Activated naive CD8-positive, alpha-beta T cell treated with anti-CD3 and anti-CD28 coated beads for 36 hours (primary cell): ENCODE data around the gene FRG2B. TPM values are rescaled to one million over a fixed set of nuclear protein-coding genes. Genes with fewer than 3 reads are reported as not detected.
"Not testable (repeated sequence)": the region's sequence is repeated elsewhere in the genome, so short reads cannot be mapped to it uniquely, and the experiment has no call there.

Source experiments
- DNase-seq: peaks from one replicate; pipeline ENCODE4 v3.0.0; 2021
- H3K27ac Mint-ChIP-seq: one replicate; pipeline ENCODE4 v1.8.0; 2022; ENCODE audit warnings: mild to moderate bottlenecking, moderate library complexity, mixed read lengths
- H3K27me3 Mint-ChIP-seq: one replicate; pipeline ENCODE4 v1.8.0; 2022; ENCODE audit warnings: mild to moderate bottlenecking, mixed read lengths
- H3K36me3 Mint-ChIP-seq: one replicate; pipeline ENCODE4 v1.8.0; 2021; ENCODE audit warnings: mild to moderate bottlenecking, mixed read lengths
- H3K4me1 Mint-ChIP-seq: one replicate; pipeline ENCODE4 v1.8.0; 2021; ENCODE audit warnings: mixed read lengths
- H3K4me3 Mint-ChIP-seq: one replicate; pipeline ENCODE4 v1.8.0; 2022; ENCODE audit warnings: mild to moderate bottlenecking, moderate library complexity, mixed read lengths
- H3K9me3 Mint-ChIP-seq: one replicate; pipeline ENCODE4 v1.8.0; 2022; ENCODE audit warnings: mixed read lengths
- total RNA-seq, 2 experiments: library from RNA; stranded (reverse); gene quantifications; one replicate each; pipeline ENCODE4 v1.2.3, GENCODE V29; 2021

Gene FRG2B
- total RNA-seq, 2 experiments from 2014 or later: not detected

DNA sequence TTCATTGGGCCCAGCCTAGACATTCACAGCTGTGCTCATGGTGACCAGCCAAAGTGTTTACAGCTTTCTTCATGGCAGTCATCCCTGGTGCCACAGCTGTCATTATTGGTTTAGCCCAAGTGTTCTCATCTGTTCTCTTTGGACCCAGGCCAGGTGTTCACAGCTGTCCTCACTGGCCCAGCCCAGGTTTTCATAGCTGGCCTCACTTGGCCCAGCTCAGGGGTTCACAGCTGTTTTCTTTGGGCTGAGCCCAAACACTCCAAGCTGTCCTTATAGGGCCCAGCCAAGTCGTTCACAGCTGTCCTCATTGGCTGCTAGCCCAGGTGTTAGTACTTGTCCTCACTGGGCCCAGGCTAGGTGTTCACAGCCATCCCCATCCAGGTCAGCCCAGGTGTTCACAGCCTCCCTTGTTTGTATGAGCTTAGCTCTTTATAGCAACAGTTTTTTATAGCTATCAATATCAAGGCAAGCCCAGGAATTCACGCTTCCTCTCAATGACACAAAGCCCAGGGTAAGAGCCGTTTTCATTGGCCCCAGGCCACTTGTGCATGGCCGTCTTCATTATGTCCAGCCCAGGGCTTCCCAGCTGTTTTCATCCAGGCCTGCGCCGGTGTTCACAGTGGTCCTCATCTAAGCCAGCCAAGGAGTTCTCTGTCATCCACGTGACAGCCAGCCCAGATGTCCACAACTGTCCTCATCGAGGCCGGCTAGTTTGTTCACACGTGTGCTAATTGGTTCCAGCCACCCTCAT, 11.6 kb downstream of the FRG2B start:
- peaks cover 2% of the 10 kb centered on the region for H3K9me3 Mint-ChIP-seq
- no peak overlapping the region for H3K4me3 Mint-ChIP-seq
- no peak for DNase-seq

DNA sequence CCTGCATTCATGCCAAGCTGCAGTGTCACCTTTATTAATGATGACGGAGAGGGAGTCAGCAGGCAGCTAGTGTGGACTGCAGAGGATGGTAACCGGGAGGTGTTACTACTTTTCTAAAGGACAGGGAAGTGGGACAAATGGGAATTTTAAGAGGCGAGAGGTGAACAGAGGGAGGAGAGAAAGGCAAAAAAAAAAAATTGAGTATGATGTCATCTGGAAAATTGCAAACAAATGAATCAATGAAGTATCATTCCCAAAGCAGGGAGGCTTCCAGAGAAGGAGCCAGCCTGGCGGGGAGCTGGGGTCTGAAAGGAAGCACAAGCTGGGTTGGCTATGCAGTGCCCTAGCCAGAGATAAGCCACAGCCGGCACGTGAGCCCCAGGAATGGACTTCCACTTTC, 12.9 kb downstream of the FRG2B start:
- no peaks in the 10 kb centered on the region for H3K36me3 Mint-ChIP-seq

More for the DNA sequence above, 11.6 kb downstream of the FRG2B start:
- Mint-ChIP-seq H3K4me1 (no peaks in the 10 kb centered on the region), H3K36me3 (no peaks in the 10 kb centered on the region), H3K27me3 (peaks cover 18% of the 10 kb centered on the region), H3K27ac (no peak overlapping the region)

GRCh38 chr10:133611079-133611478, 15.5 kb downstream of the FRG2B start:
- no peak for DNase-seq
- no peak overlapping the region for H3K4me3 Mint-ChIP-seq
- no peaks in the 10 kb centered on the region for H3K4me1 Mint-ChIP-seq
- no peak overlapping the region for H3K27ac Mint-ChIP-seq
- peaks cover 2% of the 10 kb centered on the region for H3K36me3 Mint-ChIP-seq
- peaks cover 34% of the 10 kb centered on the region for H3K27me3 Mint-ChIP-seq
- peaks cover 2% of the 10 kb centered on the region for H3K9me3 Mint-ChIP-seq

More for the DNA sequence above, 12.9 kb downstream of the FRG2B start:
- DNase-seq: no peak
- Mint-ChIP-seq H3K27me3 (peaks cover 15% of the 10 kb centered on the region), H3K4me1 (no peaks in the 10 kb centered on the region), H3K27ac (no peak overlapping the region), H3K9me3 (peaks cover 2% of the 10 kb centered on the region), H3K4me3 (no peak overlapping the region)

- H3K4me1 Mint-ChIP-seq: no peaks in the 10 kb centered on the region
- peaks cover 2% of the 10 kb centered on the region for H3K36me3 Mint-ChIP-seq
- H3K4me3 Mint-ChIP-seq: no peak overlapping the region
- DNase-seq: no peak
- peaks cover 2% of the 10 kb centered on the region for H3K9me3 Mint-ChIP-seq
- peaks cover 51% of the 10 kb centered on the region for H3K27me3 Mint-ChIP-seq
- H3K27ac Mint-ChIP-seq: no peak overlapping the region
These were observed 17.7 kb downstream of the FRG2B start for GRCh38 chr10:133608855-133609254.

GRCh38 chr10:133603434-133603833, 23.2 kb downstream of the FRG2B start:
- not testable (repeated sequence) for H3K4me3 Mint-ChIP-seq, H3K27ac Mint-ChIP-seq, H3K9me3 Mint-ChIP-seq, H3K4me1 Mint-ChIP-seq, H3K36me3 Mint-ChIP-seq, DNase-seq
- H3K27me3 Mint-ChIP-seq: peaks cover 75% of the 10 kb centered on the region

GRCh38 chr10:133600657-133601056, 25.9 kb downstream of the FRG2B start:
- Mint-ChIP-seq H3K27ac (no peak overlapping the region), H3K27me3 (peaks cover 73% of the 10 kb centered on the region), H3K4me3 (no peak overlapping the region), H3K36me3 (no peaks in the 10 kb centered on the region), H3K9me3 (no peaks in the 10 kb centered on the region), H3K4me1 (no peaks in the 10 kb centered on the region)
- DNase-seq: no peak

GRCh38 chr10:133599869-133600268, 26.7 kb downstream of the FRG2B start:
- not testable (repeated sequence) for H3K27ac Mint-ChIP-seq, DNase-seq, H3K4me1 Mint-ChIP-seq, H3K36me3 Mint-ChIP-seq, H3K9me3 Mint-ChIP-seq, H3K4me3 Mint-ChIP-seq
- peaks cover 75% of the 10 kb centered on the region for H3K27me3 Mint-ChIP-seq

- Mint-ChIP-seq H3K9me3 (no peaks in the 10 kb centered on the region), H3K36me3 (no peaks in the 10 kb centered on the region), H3K27ac (no peak overlapping the region), H3K4me1 (no peaks in the 10 kb centered on the region), H3K4me3 (no peak overlapping the region), H3K27me3 (peaks cover 37% of the 10 kb centered on the region)
- DNase-seq: no peak
These were observed 33.9 kb downstream of the FRG2B start for GRCh38 chr10:133592716-133593115.

DNA sequence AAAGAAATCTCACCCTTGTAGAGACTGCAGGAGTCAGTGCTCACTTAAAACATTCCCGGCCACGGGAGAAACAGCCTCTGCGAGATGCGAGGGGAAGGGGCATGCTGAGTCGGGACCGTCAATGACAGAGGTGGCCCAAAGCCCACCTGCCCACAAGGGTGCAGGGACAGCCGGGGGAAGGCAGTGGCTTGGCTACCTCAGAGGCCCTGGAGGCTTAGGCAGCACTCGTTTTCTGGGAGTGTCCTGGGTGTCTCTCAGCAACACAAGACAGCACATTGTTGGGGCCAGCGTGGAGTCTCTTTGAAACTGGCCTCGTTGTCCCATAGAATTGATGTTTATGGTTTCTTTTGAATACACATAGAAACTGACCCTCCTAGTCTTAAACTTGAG, 35.6 kb downstream of the FRG2B start:
- no peak overlapping the region for H3K27ac Mint-ChIP-seq
- H3K4me1 Mint-ChIP-seq: no peaks in the 10 kb centered on the region
- no peaks in the 10 kb centered on the region for H3K9me3 Mint-ChIP-seq
- no peaks in the 10 kb centered on the region for H3K36me3 Mint-ChIP-seq
- no peak for DNase-seq
- H3K27me3 Mint-ChIP-seq: peaks cover 32% of the 10 kb centered on the region
- no peak overlapping the region for H3K4me3 Mint-ChIP-seq

- Mint-ChIP-seq H3K4me1 (no peaks in the 10 kb centered on the region), H3K27me3 (peaks cover 29% of the 10 kb centered on the region)
These were observed 36.2 kb downstream of the FRG2B start for GRCh38 chr10:133590226-133590969.

DNA sequence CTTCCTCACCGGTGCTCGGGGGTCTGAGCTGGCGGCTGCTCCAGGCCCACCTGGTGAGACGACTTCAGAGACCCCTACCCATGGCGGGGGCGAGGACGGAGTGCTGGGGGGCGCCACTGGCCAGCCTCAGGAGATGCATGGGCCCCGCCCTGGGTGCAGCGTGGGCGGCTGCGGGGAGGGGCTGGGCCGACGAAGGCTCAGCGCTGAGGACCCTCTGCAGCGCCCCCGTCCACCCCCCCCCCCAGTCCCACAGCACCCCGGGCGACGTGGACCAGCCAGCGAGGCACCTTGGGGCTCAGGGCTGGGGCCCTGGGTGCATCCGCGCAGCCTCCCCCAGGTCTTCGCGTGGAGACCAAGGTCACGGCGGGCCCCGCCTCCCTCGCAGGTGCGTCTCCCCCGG, 49.6 kb downstream of the FRG2B start:
- DNase-seq, H3K9me3 Mint-ChIP-seq, H3K4me1 Mint-ChIP-seq: not testable (repeated sequence)

More at GRCh38 chr10:133590226-133590969, 36.2 kb downstream of the FRG2B start:
- no peaks in the 10 kb centered on the region for H3K9me3 Mint-ChIP-seq
- H3K27ac Mint-ChIP-seq: no peak overlapping the region
- H3K4me3 Mint-ChIP-seq: no peak overlapping the region
- no peaks in the 10 kb centered on the region for H3K36me3 Mint-ChIP-seq
- DNase-seq: no peak

More for the DNA sequence above, 49.6 kb downstream of the FRG2B start:
- H3K4me3 Mint-ChIP-seq, H3K36me3 Mint-ChIP-seq, H3K27ac Mint-ChIP-seq: not testable (repeated sequence)
- H3K27me3 Mint-ChIP-seq: peaks cover 18% of the 10 kb centered on the region

Other genes with a start within 250 kb of the FRG2B start
- gene PAOX, start 247.5 kb downstream of the FRG2B start, total RNA-seq: 1 to 10 TPM; 4.6 to 4.7 TPM
- gene MTG1, start 232.6 kb downstream of the FRG2B start, total RNA-seq: 10 to 100 TPM; 50.2 to 51.6 TPM
- not detected for gene SPRN, start 202.2 kb downstream of the FRG2B start, total RNA-seq
- gene SCART1, start 172.8 kb downstream of the FRG2B start, total RNA-seq: under 1 TPM; 0.28 to 0.45 TPM
- gene CYP2E1, start 99.4 kb downstream of the FRG2B start, total RNA-seq: not detected
- gene SYCE1, start 61.2 kb downstream of the FRG2B start, total RNA-seq: 1 to 10 TPM; 1.4 to 1.6 TPM